Gastroesophageal sphincter (tissue), 3 donors: ENCODE measurements around the gene MAML2.

Experiments
- CTCF ChIP-seq, 4 experiments: fragments of 200-600 bp in 2 of 4; fragments of 450-650 bp in 2 of 4; sonication (generic) in 1 of 4; IDR thresholded peaks; one replicate each; pipeline ENCODE4 v1.5.1; 2017 to 2019; ENCODE audit warnings: antibody characterized with exemption in 4 of 4, mild to moderate bottlenecking in 2 of 4, moderate library complexity in 2 of 4
- EP300 ChIP-seq: sonication (generic); formaldehyde crosslinking; IDR thresholded peaks from one replicate; pipeline ENCODE4 v1.6.1; 2017; ENCODE audit warnings: antibody characterized with exemption, mild to moderate bottlenecking
- POLR2A ChIP-seq, 2 donors: fragments of 450-650 bp; IDR thresholded peaks; one replicate each; pipeline ENCODE4 v1.6.1; 2017; ENCODE audit warnings: antibody characterized with exemption in 2 of 2, mild to moderate bottlenecking in 2 of 2, moderate library complexity in 1 of 2
- POLR2AphosphoS5 ChIP-seq: sonication (generic); formaldehyde crosslinking; IDR thresholded peaks from one replicate; pipeline ENCODE4 v1.6.1; 2017; ENCODE audit warnings: antibody characterized with exemption

- no peak for TF ChIP-seq CTCF (IDR thresholded peaks at IDR 0.05)
- TF ChIP-seq EP300, result no peak
- no peak for TF ChIP-seq POLR2AphosphoS5
- TF ChIP-seq POLR2A (IDR thresholded peaks at IDR 0.05), result no peak
These were observed 215.9 kb downstream of the MAML2 start for GRCh38 chr11:96126917-96127595.
